Bladder microvascular endothelial cell (primary cell): ENCODE data around the gene VIT. TPM values are rescaled to one million over a fixed set of nuclear protein-coding genes. Genes with fewer than 3 reads are reported as not detected.

Experiments
- total RNA-seq: library from RNA; depleted of rRNA; stranded (reverse); fragments of >200 nt; gene quantifications from 2 replicates; pipeline ENCODE4 v1.2.3, GENCODE V29; 2014

Gene VIT, protein sequence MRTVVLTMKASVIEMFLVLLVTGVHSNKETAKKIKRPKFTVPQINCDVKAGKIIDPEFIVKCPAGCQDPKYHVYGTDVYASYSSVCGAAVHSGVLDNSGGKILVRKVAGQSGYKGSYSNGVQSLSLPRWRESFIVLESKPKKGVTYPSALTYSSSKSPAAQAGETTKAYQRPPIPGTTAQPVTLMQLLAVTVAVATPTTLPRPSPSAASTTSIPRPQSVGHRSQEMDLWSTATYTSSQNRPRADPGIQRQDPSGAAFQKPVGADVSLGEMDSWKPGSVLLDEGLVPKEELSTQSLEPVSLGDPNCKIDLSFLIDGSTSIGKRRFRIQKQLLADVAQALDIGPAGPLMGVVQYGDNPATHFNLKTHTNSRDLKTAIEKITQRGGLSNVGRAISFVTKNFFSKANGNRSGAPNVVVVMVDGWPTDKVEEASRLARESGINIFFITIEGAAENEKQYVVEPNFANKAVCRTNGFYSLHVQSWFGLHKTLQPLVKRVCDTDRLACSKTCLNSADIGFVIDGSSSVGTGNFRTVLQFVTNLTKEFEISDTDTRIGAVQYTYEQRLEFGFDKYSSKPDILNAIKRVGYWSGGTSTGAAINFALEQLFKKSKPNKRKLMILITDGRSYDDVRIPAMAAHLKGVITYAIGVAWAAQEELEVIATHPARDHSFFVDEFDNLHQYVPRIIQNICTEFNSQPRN
- not detected in 2 replicates for total RNA-seq

DNA sequence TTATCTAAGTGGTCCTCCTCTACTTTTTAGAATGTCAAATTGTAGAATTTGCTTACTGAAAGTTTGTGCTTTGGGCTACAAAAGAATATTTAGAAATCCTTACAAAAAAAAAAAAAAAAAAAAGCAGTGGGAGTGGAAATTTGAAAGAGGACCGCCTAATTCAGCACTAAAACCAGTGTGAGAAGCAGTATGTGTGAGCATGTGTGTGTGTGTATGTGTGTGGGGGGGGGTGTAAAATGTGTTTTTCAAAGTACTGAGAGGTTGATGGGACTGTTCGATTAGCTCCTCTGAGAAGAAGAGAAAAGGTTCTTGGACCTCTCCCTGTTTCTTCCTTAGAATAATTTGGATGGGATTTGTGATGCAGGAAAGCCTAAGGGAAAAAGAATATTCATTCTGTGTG lies at the start of gene VIT:
Gene VIT, plus strand, starts transcription at position 175 of the 400 bp plus-strand sequence. CDS start 19,664 bp downstream, outside the sequence.

Other genes starting within 250 kb of the VIT start
- 77.1 and 126 TPM in 2 replicates for gene FEZ2, start 98.5 kb upstream of the VIT start, total RNA-seq